SU-DHL-6 (cell line): ENCODE data around the gene SLC13A1.

Experiments
- CTCF ChIP-seq: fragments of 200-600 bp; sonication (generic); IDR thresholded peaks from one replicate; pipeline ENCODE4 v1.5.1; 2017; ENCODE audit warnings: antibody characterized with exemption, mild to moderate bottlenecking, low read length, moderate library complexity; ENCODE audit not compliant: insufficient read depth, poor library complexity, severe bottlenecking
- EZH2phosphoT487 ChIP-seq: fragments of 200-600 bp; sonication (generic), shearing (Covaris generic); conservative IDR thresholded peaks from 2 replicates; pipeline ENCODE4 v1.6.1; 2018; ENCODE audit warnings: mild to moderate bottlenecking, antibody characterized with exemption, low read length, moderate library complexity, mixed read lengths

DNA sequence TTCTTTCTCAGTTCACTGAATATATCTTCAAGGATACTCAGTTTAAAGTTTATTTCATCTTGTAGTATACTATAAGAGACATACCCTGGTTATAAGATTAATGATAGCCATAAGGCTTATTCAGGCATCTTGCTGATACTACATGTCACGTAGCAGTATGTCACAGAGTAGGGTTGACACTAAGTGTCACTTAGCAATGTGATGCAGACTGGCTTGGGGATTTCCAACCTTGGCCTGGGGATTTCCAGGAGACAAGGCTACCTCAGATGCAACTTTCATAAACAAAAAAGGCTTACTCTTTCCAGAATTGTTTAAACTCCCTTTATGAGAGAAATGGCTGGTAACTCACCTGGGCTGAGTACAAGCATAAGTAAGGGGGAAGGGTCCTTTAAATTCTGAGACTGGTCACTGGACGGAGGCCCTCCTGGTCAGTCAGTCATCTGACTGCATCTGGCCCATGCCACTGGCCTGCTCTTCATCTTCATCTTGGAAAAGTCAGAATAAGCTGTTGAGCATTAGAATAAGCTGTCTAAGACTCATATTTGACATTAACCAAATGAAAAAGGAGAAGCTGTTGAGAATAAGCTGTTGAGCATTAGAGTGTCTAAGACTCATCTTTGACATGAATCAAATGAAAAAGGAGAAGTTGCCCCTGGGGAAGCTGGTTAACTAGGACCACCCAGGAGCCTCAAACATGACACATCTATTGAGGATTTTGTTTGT lies 9.5 kb downstream of the SLC13A1 start:
- no peak for TF ChIP-seq CTCF
- no peak for TF ChIP-seq EZH2phosphoT487
